Activated CD8-positive, alpha-beta memory T cell treated with anti-CD3 and anti-CD28 coated beads, Interleukin-2, amount 50 U/mL, for 1 hour (primary cell): ENCODE measurements around the gene NAPEPLD.
"Not testable (repeated sequence)": the region's sequence is repeated elsewhere in the genome, so short reads cannot be mapped to it uniquely, and the experiment has no call there.

Experiments
- DNase-seq: peaks from one replicate; pipeline ENCODE4 v3.0.0-alpha.2; 2020; ENCODE audit errors: extremely low read depth

Gene NAPEPLD

DNA sequence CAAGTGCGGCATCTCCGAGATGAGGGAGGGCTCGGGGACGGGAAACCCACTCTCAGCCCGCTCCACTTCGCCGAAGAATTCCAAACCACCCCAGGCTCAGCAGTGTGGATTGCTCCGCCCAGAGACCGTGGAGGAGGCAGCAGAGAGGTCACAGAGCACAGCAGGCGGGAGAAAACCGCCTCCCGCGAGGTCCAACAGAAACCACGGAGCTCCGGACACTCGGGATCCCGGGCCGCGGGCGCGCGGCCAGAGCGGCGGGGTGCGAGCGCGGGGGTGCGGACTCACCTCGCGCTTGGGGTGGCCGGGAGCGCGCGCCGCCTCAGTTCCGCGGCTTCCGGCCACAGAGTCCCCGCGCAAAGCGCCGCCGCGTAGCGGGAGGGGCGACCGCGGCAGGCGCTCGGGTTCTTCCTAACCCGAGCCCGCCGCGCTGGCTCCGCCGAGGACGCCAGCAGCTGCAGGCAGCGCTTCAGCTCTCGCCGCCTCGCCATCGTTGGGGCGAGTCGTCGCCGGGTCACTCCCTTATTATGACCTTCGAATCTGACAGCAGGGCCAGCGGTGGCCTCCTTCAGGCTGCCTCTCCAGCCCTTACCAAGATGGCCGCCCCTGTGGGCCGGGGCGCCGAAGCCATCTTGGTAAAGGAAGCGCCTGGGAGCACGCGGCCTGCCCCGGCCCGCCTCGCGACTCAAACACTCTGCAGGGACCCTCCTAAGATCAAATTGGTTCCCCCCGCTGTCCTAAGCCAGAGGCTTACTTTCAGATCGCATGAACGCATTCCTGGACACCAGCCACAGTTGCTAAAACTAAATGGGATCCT is at the start of gene NAPEPLD:
NAPEPLD (minus strand) TSS at position 106 of the 814 bp plus-strand sequence. CDS start 20,323 bp downstream, outside the sequence.
- peak; percentile 28 for DNase-seq

DNA sequence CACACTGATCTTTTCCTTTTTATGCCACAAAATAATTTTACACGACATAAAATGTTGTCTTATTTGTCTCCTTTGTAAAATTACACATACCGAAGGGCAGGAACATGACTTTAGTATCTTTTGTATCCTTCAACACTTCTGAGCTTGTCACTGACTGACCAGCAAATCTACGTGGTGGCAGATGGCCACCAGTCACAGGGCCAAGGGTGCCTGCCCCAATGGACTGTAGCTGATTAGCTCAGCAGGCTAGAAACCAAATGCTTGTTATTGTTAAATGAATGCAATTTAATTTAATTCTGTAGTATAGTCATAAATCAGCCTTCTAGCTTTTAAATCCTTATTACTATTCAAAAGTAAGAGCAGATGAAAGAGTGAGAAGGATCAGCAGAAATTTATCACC is 49.2 kb upstream of the NAPEPLD start:
- not testable (repeated sequence) for DNase-seq

GRCh38 chr7:103195364-103195763 is 46.5 kb upstream of the NAPEPLD start:
- not testable (repeated sequence) for DNase-seq

- not testable (repeated sequence) for DNase-seq
Measured at GRCh38 chr7:103172415-103173146, 23.7 kb upstream of the NAPEPLD start.

DNA sequence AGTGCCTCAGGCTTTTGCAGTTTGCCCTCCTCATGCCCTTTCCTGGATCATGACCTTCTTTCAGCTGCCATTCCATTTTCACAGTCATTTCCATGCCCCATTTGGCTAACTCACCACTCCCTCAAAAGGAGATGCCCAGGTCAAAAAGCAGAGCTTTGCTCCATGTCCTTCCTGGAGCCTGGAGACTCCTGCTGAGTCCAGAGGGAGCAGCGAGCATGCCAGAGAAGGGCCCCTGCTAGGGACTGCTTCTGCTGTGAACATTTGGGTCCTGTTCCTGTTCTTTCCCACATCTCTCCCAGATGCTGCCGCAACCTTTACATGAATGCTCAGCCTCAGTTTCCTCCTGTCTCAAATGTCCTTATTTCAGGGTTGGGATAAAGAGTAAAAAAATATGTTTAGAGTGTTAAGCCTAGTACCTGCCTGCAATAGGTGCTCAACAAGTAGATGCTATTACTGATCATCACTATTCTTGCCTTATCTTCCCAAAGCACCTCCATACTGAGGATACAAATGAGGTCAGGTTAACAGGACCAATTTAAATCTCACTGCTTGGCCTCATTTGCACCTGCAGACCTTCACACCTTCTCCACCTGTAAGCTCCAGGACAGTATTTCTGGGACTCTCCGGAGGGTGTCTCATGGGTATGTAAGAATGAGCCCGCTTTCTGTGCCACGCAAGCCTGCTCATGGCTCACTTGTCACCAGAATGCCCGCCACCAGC is 23.0 kb upstream of the NAPEPLD start:
- not testable (repeated sequence) for DNase-seq

DNA sequence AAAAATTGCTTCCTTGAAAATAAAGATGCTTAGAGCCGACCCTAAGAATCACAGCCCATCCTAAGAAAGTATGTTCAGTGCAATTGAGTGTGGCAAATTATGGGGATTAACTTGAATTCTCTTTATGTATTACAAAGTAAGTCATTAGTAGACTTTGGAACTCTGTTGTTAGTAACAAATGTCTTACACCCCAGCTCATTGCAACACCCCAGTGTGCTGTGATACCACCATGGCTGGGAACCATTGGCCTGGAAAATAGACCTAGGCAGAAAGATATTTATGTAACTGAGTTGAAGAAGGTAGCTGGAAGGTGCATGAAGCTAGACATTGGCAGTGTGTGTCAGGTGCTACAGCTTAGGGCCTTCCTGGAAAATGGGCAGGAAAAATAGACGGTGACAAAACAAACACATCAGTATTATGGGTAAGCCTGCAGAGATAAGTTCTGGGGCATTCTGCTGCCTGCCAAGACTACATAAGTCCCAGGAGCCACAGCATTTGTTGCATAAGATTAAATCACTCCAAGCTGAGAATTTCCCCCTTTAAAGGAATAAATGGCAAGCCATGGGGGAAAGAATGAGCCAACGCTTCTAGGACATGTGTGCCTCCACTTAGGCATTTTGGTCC is 18.1 kb upstream of the NAPEPLD start:
- not testable (repeated sequence) for DNase-seq

DNA sequence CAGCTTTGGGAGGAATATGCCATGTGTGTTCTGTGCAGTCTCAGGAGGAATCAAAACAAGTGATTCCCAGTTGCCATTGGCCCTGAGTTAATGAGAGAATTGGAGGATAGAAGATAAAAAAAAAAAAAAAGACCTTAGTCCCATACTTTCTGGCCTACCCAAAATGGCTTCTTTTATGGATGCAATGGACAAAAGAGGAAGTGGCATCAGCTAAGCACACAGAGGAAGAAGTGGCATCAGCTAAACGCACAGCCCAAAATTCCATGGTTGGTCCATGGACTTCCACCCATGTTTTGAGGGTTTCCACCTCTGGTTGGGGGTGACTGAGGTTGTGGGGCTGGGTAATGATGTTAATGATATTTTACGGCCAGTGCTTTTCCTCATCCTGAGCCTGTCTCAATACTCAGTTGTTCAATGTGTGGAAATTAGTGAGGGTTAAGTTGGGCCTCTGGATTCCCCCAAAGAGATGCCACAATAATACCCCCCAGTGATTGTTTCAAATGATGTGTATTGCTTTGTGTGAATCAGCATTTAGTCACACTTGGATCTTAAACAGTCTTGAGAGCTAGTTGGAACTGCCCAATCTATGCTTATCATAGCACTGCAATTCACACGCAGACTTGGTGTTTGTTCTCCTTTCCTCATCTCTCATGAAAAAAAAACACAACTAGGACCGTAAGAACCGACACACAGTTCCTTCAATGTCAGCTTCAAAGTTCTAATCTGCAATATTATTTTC is 14.4 kb upstream of the NAPEPLD start:
- DNase-seq: not testable (repeated sequence)

- not testable (repeated sequence) for DNase-seq
Measured at GRCh38 chr7:103162641-103163040, 13.7 kb upstream of the NAPEPLD start.

GRCh38 chr7:103161998-103162616 is 13.2 kb upstream of the NAPEPLD start:
- not testable (repeated sequence) for DNase-seq

GRCh38 chr7:103159072-103159471 is 10.2 kb upstream of the NAPEPLD start:
- DNase-seq: not testable (repeated sequence)

- DNase-seq: not testable (repeated sequence)
Measured at GRCh38 chr7:103155331-103156024, 6.6 kb upstream of the NAPEPLD start.

GRCh38 chr7:103154042-103154441 is 5.1 kb upstream of the NAPEPLD start:
- no peak for DNase-seq

DNA sequence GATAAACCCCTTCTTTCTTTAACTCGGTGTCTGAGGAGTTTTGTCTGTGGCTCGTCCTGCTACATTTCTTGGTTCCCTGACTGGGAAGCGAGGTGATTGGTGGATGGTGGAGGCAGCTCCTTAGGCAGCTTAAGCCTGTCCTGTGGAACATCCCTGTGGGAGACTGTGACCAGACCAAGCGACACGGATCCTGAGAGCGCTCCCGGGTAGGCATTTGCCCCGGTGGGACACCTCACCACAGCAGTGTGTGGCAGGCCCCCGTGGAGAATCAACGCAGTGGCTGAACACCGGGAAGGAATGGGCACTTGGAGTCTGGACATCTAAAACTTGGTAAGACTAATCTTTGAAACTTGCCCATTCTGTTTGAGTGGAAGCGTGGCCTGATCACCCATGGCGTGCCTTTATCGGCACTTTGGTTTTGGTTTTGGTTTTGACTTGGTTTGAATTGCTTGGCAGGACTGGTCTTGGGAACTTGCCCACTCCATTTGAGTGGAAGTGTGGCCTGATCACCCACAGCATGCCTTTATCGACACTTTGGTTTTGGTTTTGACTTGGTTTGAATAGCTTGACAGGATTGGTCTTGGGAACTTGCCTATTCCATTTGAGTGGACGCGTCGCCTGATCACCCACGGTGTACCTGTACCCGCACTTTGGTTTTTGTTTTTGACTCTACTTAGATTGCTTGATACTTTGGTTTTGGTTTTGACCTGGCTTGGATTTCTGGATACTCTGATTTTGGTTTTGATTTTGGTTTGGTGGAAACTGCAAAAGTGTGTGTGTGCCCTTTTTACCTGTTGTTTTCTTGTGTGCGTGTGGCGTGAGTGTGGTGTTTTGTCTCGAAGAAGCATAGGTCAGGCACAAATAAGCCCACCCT is 4.1 kb upstream of the NAPEPLD start:
- not testable (repeated sequence) for DNase-seq

DNA sequence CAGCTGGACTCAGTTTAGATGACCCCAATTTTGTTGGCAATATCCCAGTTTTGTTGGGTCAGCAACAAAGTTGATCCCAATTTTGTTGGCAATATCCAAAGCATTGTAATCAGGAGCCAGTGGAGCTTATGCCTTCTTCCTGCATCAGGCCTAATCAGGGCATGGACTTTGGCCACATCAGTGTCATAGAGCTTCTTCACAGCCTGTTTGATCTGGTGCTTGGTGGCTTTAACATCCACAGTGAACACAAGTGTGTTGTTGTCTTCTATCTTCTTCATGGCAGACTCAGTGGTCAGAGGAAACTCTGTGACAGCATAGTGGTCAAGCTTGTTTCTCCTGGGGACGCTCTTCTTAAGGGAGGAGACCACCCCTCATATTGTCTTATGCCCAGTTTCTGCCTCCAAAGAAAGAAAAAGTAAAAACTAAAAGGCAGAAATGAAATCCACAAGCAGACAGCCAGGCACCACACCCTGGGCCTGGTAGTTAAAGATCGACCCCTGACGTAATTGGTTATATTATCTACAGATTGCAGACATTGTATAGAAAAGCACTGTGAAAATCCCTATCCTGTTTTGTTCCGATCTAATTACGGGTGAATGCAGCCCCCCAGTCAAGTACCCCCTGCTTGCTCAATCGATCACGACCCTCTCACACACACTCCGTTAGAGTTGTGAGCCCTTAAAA is 3.2 kb upstream of the NAPEPLD start:
- DNase-seq: not testable (repeated sequence)

- DNase-seq: no peak
Measured at GRCh38 chr7:103150192-103150591, 1.3 kb upstream of the NAPEPLD start.

DNA sequence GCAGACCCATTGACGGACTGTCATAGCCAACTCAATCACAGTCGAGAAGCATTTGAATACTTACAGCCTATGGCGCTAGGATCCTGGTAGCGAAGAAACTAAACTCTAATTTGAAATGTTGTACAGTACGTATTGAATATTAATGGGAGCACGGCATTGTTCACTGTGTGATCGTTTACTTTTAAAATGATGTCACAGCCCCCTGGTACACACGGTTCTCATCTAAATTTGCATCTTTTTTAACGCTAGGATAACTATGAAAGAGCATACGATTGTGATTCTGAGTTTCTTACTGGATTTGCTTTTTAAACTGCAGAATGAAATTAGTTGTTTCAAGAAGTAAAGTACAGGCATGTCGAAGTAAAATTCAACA is 895 bp upstream of the NAPEPLD start:
- DNase-seq: no peak

- no peak for DNase-seq
Measured at GRCh38 chr7:103148131-103148993, 537 bp downstream of the NAPEPLD start.
